Endothelial cell of umbilical vein (primary cell): ENCODE results near the gene ABLIM1.
A peak's percentile ranks its signal among the peaks of the same experiment; 100 is the strongest.

Source experiments
- CTCF ChIP-seq, 2 donors: IDR thresholded peaks; 1 replicate in 1 of 2; 2 replicates in 1 of 2; pipeline ENCODE4 v1.5.1; 2011; ENCODE audit warnings: low read length in 2 of 2, mild to moderate bottlenecking in 2 of 2, moderate library complexity in 2 of 2, control low read depth in 1 of 2, inconsistent platforms in 1 of 2, low read depth in 1 of 2; ENCODE audit not compliant: insufficient read depth in 1 of 2; ENCODE audit errors: extremely low read depth in 1 of 2
- EZH2 ChIP-seq: IDR thresholded peaks from 2 replicates; pipeline ENCODE4 v1.6.1; 2012; ENCODE audit warnings: borderline replicate concordance, low read depth, mild to moderate bottlenecking, moderate library complexity, low read length, inconsistent platforms; ENCODE audit not compliant: severe bottlenecking
- FOS ChIP-seq: IDR thresholded peaks from 2 replicates; pipeline ENCODE4 v1.6.1; 2011; ENCODE audit warnings: mild to moderate bottlenecking, low read length, moderate library complexity, borderline replicate concordance; ENCODE audit not compliant: insufficient read depth
- GATA2 ChIP-seq: IDR thresholded peaks from 2 replicates; pipeline ENCODE4 v1.7.0; 2011; ENCODE audit warnings: low read depth, mild to moderate bottlenecking, moderate library complexity, mixed read lengths, low read length; ENCODE audit not compliant: insufficient read length, insufficient read depth
- MAX ChIP-seq: IDR thresholded peaks from 2 replicates; pipeline ENCODE4 v1.6.1; 2011; ENCODE audit not compliant: insufficient read depth, insufficient read length
- MYC ChIP-seq: IDR thresholded peaks from one replicate; pipeline ENCODE4 v1.6.1; 2011; ENCODE audit warnings: mild to moderate bottlenecking, low read depth, low read length
- POLR2A ChIP-seq: IDR thresholded peaks from 2 replicates; pipeline ENCODE4 v1.6.1; 2012; ENCODE audit warnings: low read depth, mild to moderate bottlenecking, control low read depth, low read length
- POLR2AphosphoS5 ChIP-seq: IDR thresholded peaks from 2 replicates; pipeline ENCODE4 v1.6.1; 2012; ENCODE audit warnings: low read depth, mild to moderate bottlenecking, control low read depth, low read length, moderate library complexity; ENCODE audit not compliant: insufficient read depth

- TF ChIP-seq CTCF (IDR thresholded peaks at IDR 0.05; ENCODE audit: extremely low read depth in 1 of 2, insufficient read depth in 1 of 2, low read depth in 1 of 2, low read length in 2 of 2) (peak; percentile 63 to 67), POLR2AphosphoS5 (no peak), POLR2A (no peak), GATA2 (peak; percentile 80), EZH2 (no peak), MAX (no peak), FOS (no peak), MYC (no peak)
Measured at GRCh38 chr10:114703377-114704107, 45.5 kb upstream of the ABLIM1 start.
